Transverse colon (tissue), 4 donors: Measurements from ENCODE around the gene PASD1. TPM values are rescaled to one million over a fixed set of nuclear protein-coding genes. Genes with fewer than 3 reads are reported as not detected.

ENCODE experiments used
- DNase-seq: peaks from one replicate; pipeline ENCODE4 v3.0.0-alpha.2; 2019
- H3K27ac ChIP-seq, 4 donors: fragments of 200-600 bp; sonication (generic); 2 replicates each; pipeline ENCODE4 v1.5.1; 2016 to 2018; ENCODE audit warnings: inconsistent platforms in 4 of 4
- H3K27me3 ChIP-seq: fragments of 200-600 bp; sonication (generic); 2 replicates; pipeline ENCODE4 v1.5.1; 2017; ENCODE audit warnings: inconsistent platforms
- H3K36me3 ChIP-seq, 4 donors: fragments of 200-600 bp; sonication (generic); 2 replicates each; pipeline ENCODE4 v1.5.1; 2017 to 2019; ENCODE audit warnings: inconsistent platforms in 4 of 4
- H3K4me1 ChIP-seq, 4 donors: fragments of 200-600 bp; sonication (generic); 2 replicates each; pipeline ENCODE4 v1.5.1; 2017 to 2020; ENCODE audit warnings: inconsistent platforms in 4 of 4
- H3K4me3 ChIP-seq, 4 donors: fragments of 200-600 bp; sonication (generic); 1 replicate in 1 of 4; 2 replicates in 3 of 4; pipeline versions ENCODE4 v1.5.1 to v1.6.1; 2017 to 2019; ENCODE audit warnings: inconsistent platforms in 4 of 4
- H3K9me3 ChIP-seq, 2 donors: fragments of 200-600 bp; sonication (generic); 2 replicates each; pipeline ENCODE4 v1.5.1; 2017 to 2019; ENCODE audit warnings: inconsistent platforms in 2 of 2
- EP300 ChIP-seq: sonication (generic); formaldehyde crosslinking; IDR thresholded peaks from one replicate; pipeline ENCODE4 v1.6.1; 2017; ENCODE audit warnings: antibody characterized with exemption, low read depth
- POLR2A ChIP-seq: fragments of 450-650 bp; IDR thresholded peaks from one replicate; pipeline ENCODE4 v1.6.1; 2016; ENCODE audit warnings: antibody characterized with exemption, mild to moderate bottlenecking, moderate library complexity
- POLR2AphosphoS5 ChIP-seq, 3 donors: sonication (generic); formaldehyde crosslinking; IDR thresholded peaks; one replicate each; pipeline ENCODE4 v1.6.1; 2016; ENCODE audit warnings: antibody characterized with exemption in 3 of 3
- WGBS, 2 donors: methylation state at CpG; one replicate each; pipeline ENCODE4 v1.1.5; 2018; ENCODE audit warnings: low coverage in 1 of 2; 5-methylcytosine and 5-hydroxymethylcytosine counted together
- in situ Hi-C, 4 donors: fragments of 200-750 bp; cut with MboI; loops; one replicate each; pipeline versions ENCODE4 v1.15.0 to v1.15.1; 2017; ENCODE audit warnings: low sequenced_read_pairs in 3 of 4, low pct_ligation_motif_present in 1 of 4, low pct_unique_long_range_greater_than_20kb in 1 of 4
- intact Hi-C: fragments of 100-400 bp; cut with DNase I; formaldehyde crosslinking; loops from one replicate; pipeline ENCODE4 v1.15.1; 2023; ENCODE audit warnings: low total_unique reads
- total RNA-seq, 4 donors: library from RNA; depleted of rRNA; stranded (reverse); fragments of >200 nt; gene quantifications; one replicate each; pipeline ENCODE4 v1.1.0, GENCODE V29; 2016
- TF ChIP-seq, protein P1 (sequence below), 5 experiments: fragments of 200-600 bp in 3 of 5; fragments of 450-650 bp in 2 of 5; sonication (generic) in 3 of 5; IDR thresholded peaks; 1 replicate in 2 of 5; 2 replicates in 3 of 5; pipeline ENCODE4 v1.5.1; 2016 to 2017; ENCODE audit warnings: antibody characterized with exemption in 5 of 5, inconsistent platforms in 3 of 5, mild to moderate bottlenecking in 2 of 5, moderate library complexity in 1 of 5

Gene PASD1
- total RNA-seq, 4 donors from 2014 or later: not detected

DNA sequence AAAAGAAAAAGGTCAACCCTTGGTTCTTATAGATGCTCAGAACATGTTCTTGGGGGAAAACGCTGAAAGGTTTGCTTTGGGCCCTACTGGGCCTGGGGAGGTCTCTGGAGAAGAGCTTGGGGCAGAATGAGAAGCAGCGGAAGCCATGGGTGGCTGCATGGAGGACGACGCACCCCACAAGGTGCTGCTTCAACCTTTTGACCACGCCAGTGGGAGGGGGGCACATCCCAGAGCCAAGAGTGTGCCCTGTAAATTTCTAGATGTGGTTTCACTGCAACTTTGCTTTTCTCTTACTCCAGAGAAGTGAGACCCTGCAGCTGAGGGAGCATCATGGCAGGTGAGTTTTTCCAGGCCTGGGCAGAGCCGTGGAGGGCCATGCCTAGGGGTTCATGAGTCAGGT lies 135.0 kb downstream of the PASD1 start:
- in situ Hi-C loops: loop anchor here in 1 of 4 donors (25.0 kb wide), 1 partner anchor 536 kb away; no protein-coding TSS in a partner anchor
- Histone ChIP-seq H3K9me3 (no peaks in the 10 kb centered on the region), H3K4me1 (no peaks in the 10 kb centered on the region), H3K36me3 (no peaks in the 10 kb centered on the region), H3K27me3 (peaks cover 6% of the 10 kb centered on the region), H3K27ac (no peak overlapping the region), H3K4me3 (no peak overlapping the region)
- no peak for DNase-seq
- intact Hi-C loops: no loop called here
- TF ChIP-seq POLR2AphosphoS5 (IDR thresholded peaks at IDR 0.05): no peak
- no peak for TF ChIP-seq EP300
- TF ChIP-seq POLR2A: no peak
- TF ChIP-seq, protein P1, sequence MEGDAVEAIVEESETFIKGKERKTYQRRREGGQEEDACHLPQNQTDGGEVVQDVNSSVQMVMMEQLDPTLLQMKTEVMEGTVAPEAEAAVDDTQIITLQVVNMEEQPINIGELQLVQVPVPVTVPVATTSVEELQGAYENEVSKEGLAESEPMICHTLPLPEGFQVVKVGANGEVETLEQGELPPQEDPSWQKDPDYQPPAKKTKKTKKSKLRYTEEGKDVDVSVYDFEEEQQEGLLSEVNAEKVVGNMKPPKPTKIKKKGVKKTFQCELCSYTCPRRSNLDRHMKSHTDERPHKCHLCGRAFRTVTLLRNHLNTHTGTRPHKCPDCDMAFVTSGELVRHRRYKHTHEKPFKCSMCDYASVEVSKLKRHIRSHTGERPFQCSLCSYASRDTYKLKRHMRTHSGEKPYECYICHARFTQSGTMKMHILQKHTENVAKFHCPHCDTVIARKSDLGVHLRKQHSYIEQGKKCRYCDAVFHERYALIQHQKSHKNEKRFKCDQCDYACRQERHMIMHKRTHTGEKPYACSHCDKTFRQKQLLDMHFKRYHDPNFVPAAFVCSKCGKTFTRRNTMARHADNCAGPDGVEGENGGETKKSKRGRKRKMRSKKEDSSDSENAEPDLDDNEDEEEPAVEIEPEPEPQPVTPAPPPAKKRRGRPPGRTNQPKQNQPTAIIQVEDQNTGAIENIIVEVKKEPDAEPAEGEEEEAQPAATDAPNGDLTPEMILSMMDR (IDR thresholded peaks at IDR 0.05): no peak
- 62% methylated on average over 6 of the region's 6 CpGs; no CpG with 5 or more reads in 1 of the 2 donors for WGBS, 2 donors

DNA sequence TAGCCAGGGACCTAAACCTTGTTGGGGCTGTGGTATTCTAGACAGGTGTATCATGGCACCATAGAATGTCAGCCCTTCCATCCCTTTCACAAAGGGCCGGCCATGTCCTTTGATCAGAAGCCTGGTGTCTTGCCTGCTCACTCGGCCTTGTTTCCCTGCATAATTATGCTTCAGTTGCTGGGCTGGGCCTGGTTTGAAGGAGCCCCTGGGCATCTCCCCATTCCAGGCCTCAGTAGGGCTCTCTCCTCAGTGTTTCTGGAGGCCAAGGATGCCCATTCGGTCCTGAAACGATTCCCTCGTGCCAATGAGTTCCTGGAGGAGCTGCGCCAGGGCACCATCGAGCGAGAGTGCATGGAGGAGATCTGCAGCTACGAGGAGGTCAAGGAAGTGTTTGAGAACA lies 136.3 kb downstream of the PASD1 start:
- no peaks in the 10 kb centered on the region for H3K4me1 ChIP-seq
- 86 to 100% methylated on average over 1 to 9 of the region's 9 CpGs for WGBS, 2 donors
- H3K27ac ChIP-seq: no peak overlapping the region
- intact Hi-C loops: no loop called here
- no peaks in the 10 kb centered on the region for H3K36me3 ChIP-seq
- in situ Hi-C loops: loop anchor here in 1 of 4 donors (25.0 kb wide), 1 partner anchor 537 kb away; no protein-coding TSS in a partner anchor
- peaks cover 6% of the 10 kb centered on the region for H3K27me3 ChIP-seq
- no peak for DNase-seq
- TF ChIP-seq, protein P1 (IDR thresholded peaks at IDR 0.05): no peak
- TF ChIP-seq POLR2A (no peak), EP300 (no peak), POLR2AphosphoS5 (IDR thresholded peaks at IDR 0.05) (no peak)
- no peaks in the 10 kb centered on the region for H3K9me3 ChIP-seq
- no peak overlapping the region for H3K4me3 ChIP-seq

DNA sequence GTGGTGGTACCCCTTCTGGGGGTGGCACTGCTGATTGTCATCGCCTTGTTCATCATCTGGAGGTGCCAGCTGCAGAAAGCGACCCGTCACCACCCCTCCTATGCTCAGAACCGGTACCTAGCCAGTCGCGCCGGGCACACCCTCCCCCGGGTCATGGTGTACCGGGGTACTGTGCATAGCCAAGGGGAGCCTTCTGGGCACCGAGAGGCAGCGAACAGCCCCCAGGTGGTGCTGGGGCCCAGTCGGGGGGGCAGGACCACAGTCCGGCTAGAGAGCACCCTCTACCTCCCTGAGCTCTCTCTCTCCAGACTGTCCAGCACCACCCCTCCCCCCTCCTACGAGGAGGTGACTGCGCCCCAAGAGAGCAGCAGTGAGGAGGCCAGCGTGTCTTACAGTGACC lies 137.1 kb downstream of the PASD1 start:
- no peak overlapping the region for H3K4me3 ChIP-seq
- DNase-seq: no peak
- no peaks in the 10 kb centered on the region for H3K27me3 ChIP-seq
- H3K9me3 ChIP-seq: no peaks in the 10 kb centered on the region
- in situ Hi-C loops (no loop called here), intact Hi-C loops (no loop called here)
- 96% methylated on average over 14 of the region's 16 CpGs; no CpG with 5 or more reads in 1 of the 2 donors for WGBS, 2 donors
- H3K27ac ChIP-seq: no peak overlapping the region
- H3K4me1 ChIP-seq: no peaks in the 10 kb centered on the region
- TF ChIP-seq POLR2A (no peak), EP300 (no peak), POLR2AphosphoS5 (IDR thresholded peaks at IDR 0.05) (no peak)
- TF ChIP-seq, protein P1 (IDR thresholded peaks at IDR 0.05): no peak
- no peaks in the 10 kb centered on the region for H3K36me3 ChIP-seq

DNA sequence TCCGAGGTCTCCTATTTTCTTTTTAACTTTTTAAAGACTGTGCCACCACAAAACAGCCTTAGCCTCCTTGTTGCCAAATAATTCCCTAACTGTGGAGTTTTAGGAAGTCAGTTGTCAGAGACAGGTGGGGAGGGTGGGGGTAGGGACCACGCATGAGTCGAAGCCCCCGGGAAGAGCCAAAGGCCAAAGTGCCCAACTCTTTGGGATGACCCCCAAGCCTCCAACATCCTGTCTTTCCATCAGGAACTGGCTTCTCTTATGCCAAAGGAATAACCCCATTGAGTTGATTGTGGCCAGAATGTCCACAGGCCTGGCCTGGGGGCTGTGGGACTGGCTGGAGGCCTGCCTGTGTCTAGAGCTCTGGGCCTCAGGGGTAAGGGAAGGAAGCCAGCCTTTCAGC lies 137.6 kb downstream of the PASD1 start:
- Histone ChIP-seq H3K9me3 (no peaks in the 10 kb centered on the region), H3K36me3 (no peaks in the 10 kb centered on the region), H3K4me3 (no peak overlapping the region), H3K4me1 (no peaks in the 10 kb centered on the region), H3K27ac (no peak overlapping the region), H3K27me3 (no peaks in the 10 kb centered on the region)
- no peak for DNase-seq
- intact Hi-C loops: no loop called here
- in situ Hi-C loops: no loop called here
- 100% methylated on average over 4 of the region's 4 CpGs; no CpG with 5 or more reads in 1 of the 2 donors for WGBS, 2 donors
- TF ChIP-seq POLR2AphosphoS5 (IDR thresholded peaks at IDR 0.05) (no peak), EP300 (no peak), POLR2A (no peak)
- TF ChIP-seq, protein P1 (IDR thresholded peaks at IDR 0.05): no peak
